GM18526 (cell line): ENCODE results near the gene HELZ.

Source experiments
- POLR2A ChIP-seq: IDR thresholded peaks from 3 replicates; pipeline ENCODE4 v1.6.1; 2011; ENCODE audit not compliant: insufficient read length; ENCODE audit errors: extremely low read depth

HELZ gene

GRCh38 chr17:67025216-67025792, 219.7 kb downstream of the HELZ start:
- no peak for TF ChIP-seq POLR2A

- no peak for TF ChIP-seq POLR2A
Observed at GRCh38 chr17:67024736-67025135, 220.3 kb downstream of the HELZ start.

- TF ChIP-seq POLR2A = no peak
Observed at GRCh38 chr17:67022451-67022810, 222.6 kb downstream of the HELZ start.

- no peak for TF ChIP-seq POLR2A
Observed at GRCh38 chr17:67021743-67022450, 223.1 kb downstream of the HELZ start.

- TF ChIP-seq POLR2A = no peak
Observed at GRCh38 chr17:67021196-67021595, 223.8 kb downstream of the HELZ start.
